ENCODE data around the gene UBL3. TPM values are rescaled to one million over a fixed set of nuclear protein-coding genes. Genes with fewer than 3 reads are reported as not detected.

The UBL3 gene
- polyA plus RNA-seq, 1 of the 3 experiments (the other 2 are of a cell fraction), result 5.8 TPM

- H3K9ac ChIP-seq, result no peak overlapping the region
- H3K27me3 ChIP-seq (ENCODE audit: insufficient read depth), result no peaks in the 10 kb centered on the region
- no peak overlapping the region for H3K4me2 ChIP-seq
- 72% methylated on average over 8 of the region's 8 CpGs for WGBS (ENCODE audit: low lambda C conversion rate)
- H3F3A ChIP-seq (replicated peaks; ENCODE audit: insufficient read depth), result no peaks in the 10 kb centered on the region
- ChIA-PET CTCF (interaction anchor here (1.3 kb wide), 1 partner anchor 354 kb away, joined by 4 read pairs; no protein-coding TSS in a partner anchor), POLR2A (no interaction called here)
- H3K36me3 ChIP-seq (replicated peaks in 1 of 2; ENCODE audit: control insufficient read depth in 1 of 2, insufficient read depth in 2 of 2, low read length in 1 of 2), result no peaks in the 10 kb centered on the region
- no peaks in the 10 kb centered on the region for H3K79me2 ChIP-seq (ENCODE audit: insufficient read depth)
- no peaks in the 10 kb centered on the region for H3K9me2 ChIP-seq
- H3K4me3 ChIP-seq (ENCODE audit: low read depth in 2 of 2, low read length in 1 of 2), result no peak overlapping the region
- TF ChIP-seq TEAD4 (IDR thresholded peaks at IDR 0.05; ENCODE audit: borderline replicate concordance, insufficient read depth), result no peak
- TF ChIP-seq, protein P1, sequence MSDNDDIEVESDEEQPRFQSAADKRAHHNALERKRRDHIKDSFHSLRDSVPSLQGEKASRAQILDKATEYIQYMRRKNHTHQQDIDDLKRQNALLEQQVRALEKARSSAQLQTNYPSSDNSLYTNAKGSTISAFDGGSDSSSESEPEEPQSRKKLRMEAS (IDR thresholded peaks at IDR 0.05; ENCODE audit: low read depth), result no peak
- TF ChIP-seq MXI1 (IDR thresholded peaks at IDR 0.05; ENCODE audit: low read depth, low read length), result no peak
- no peaks in the 10 kb centered on the region for H3K9me3 ChIP-seq
- H2AFZ ChIP-seq (ENCODE audit: low read depth), result no peak overlapping the region
- H4K20me1 ChIP-seq (ENCODE audit: insufficient read depth), result no peaks in the 10 kb centered on the region
- H3K27ac ChIP-seq (ENCODE audit: low read depth in 2 of 2, low read length in 1 of 2), result no peak overlapping the region
- no peak for DNase-seq
- no peaks in the 10 kb centered on the region; a peak in 1 of 4 replicates for H3K4me1 ChIP-seq (ENCODE audit: control insufficient read depth in 1 of 2, insufficient read depth in 2 of 2, low read depth in 1 of 2, low read length in 1 of 2)
Measured at GRCh38 chr13:29861694-29862110, 11.3 kb upstream of the UBL3 start.

DNA sequence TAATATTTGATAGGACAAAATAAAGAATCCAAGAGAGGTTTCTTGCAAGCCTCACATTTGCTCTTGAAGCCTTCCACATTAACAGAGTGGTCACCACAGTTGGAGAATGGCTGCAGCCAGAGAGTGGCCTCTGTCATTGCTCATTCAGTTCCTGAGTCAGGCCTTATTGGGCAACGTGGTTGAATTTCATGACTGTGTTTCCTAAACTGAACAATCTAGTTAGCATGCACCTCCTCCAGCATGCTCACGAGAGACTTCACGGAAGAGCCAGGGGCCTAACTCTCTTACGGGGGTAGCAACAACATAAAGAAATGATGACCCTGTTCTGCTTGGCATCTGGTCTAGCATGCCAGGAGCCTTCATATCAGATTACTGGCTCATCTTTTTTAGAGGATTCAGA, 9.6 kb upstream of the UBL3 start:
- no peak for DNase-seq
- H4K20me1 ChIP-seq (ENCODE audit: insufficient read depth), result no peaks in the 10 kb centered on the region
- no peak for TF ChIP-seq IRF3 (IDR thresholded peaks at IDR 0.05; ENCODE audit: low read depth, low read length)
- no peak for TF ChIP-seq FOSL2 (IDR thresholded peaks at IDR 0.05; ENCODE audit: borderline replicate concordance, low read depth)
- no peak for TF ChIP-seq MXI1 (IDR thresholded peaks at IDR 0.05; ENCODE audit: low read depth, low read length)
- no peak for TF ChIP-seq GABPA (IDR thresholded peaks at IDR 0.05; ENCODE audit: low read depth)
- no peak for TF ChIP-seq POLR2AphosphoS5 (IDR thresholded peaks at IDR 0.05; ENCODE audit: low read depth, low read length)
- no peaks in the 10 kb centered on the region for H3F3A ChIP-seq (replicated peaks; ENCODE audit: insufficient read depth)
- no peaks in the 10 kb centered on the region for H3K79me2 ChIP-seq (ENCODE audit: insufficient read depth)
- H3K9me3 ChIP-seq, result no peaks in the 10 kb centered on the region
- H2AFZ ChIP-seq (ENCODE audit: low read depth), result no peak overlapping the region
- no peaks in the 10 kb centered on the region for H3K36me3 ChIP-seq (replicated peaks in 1 of 2; ENCODE audit: control insufficient read depth in 1 of 2, insufficient read depth in 2 of 2, low read length in 1 of 2)
- no peak overlapping the region for H3K27ac ChIP-seq (ENCODE audit: low read depth in 2 of 2, low read length in 1 of 2)
- ChIA-PET POLR2A (no interaction called here), CTCF (no interaction called here)
- no peaks in the 10 kb centered on the region for H3K9me2 ChIP-seq
- no peak overlapping the region for H3K4me3 ChIP-seq (ENCODE audit: low read depth in 2 of 2, low read length in 1 of 2)
- no peaks in the 10 kb centered on the region for H3K27me3 ChIP-seq (ENCODE audit: insufficient read depth)
- WGBS (ENCODE audit: low lambda C conversion rate), result 80% methylated on average over 4 of the region's 4 CpGs
- no peak overlapping the region for H3K4me2 ChIP-seq
- H3K9ac ChIP-seq, result no peak overlapping the region
- H3K4me1 ChIP-seq (ENCODE audit: control insufficient read depth in 1 of 2, insufficient read depth in 2 of 2, low read depth in 1 of 2, low read length in 1 of 2), result peaks cover 4 to 7% of the 10 kb centered on the region in 2 experiments; a peak in 3 of 4 replicates

DNA sequence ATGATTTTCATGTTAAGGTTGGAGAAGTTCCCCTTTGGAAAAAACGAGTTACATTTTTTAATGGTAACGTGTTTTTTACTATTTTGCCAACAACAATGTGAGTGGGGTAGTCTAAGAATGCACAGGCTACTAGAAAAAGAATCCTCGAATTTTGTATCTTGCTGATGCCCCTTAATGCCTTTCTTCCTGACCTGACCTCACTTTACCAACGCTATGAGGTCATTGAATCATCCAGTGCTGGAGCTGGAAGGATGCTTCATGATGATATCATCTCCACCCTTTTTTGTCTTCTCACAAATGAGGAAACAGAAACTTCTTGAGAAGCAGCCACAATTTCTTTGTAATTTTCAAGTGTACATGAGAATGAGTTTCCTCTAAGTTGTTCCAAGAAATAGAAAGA, 8.2 kb upstream of the UBL3 start:
- H3K36me3 ChIP-seq (replicated peaks in 1 of 2; ENCODE audit: control insufficient read depth in 1 of 2, insufficient read depth in 2 of 2, low read length in 1 of 2), result no peaks in the 10 kb centered on the region
- no peak overlapping the region for H2AFZ ChIP-seq (ENCODE audit: low read depth)
- no peaks in the 10 kb centered on the region for H3K9me2 ChIP-seq
- ChIA-PET CTCF (no interaction called here), POLR2A (no interaction called here)
- no peak for DNase-seq
- H3K9me3 ChIP-seq, result no peaks in the 10 kb centered on the region
- H4K20me1 ChIP-seq (ENCODE audit: insufficient read depth), result no peaks in the 10 kb centered on the region
- H3K27ac ChIP-seq (ENCODE audit: low read depth in 2 of 2, low read length in 1 of 2), result no peak overlapping the region
- peaks cover 4 to 7% of the 10 kb centered on the region in 2 experiments; a peak in 3 of 4 replicates for H3K4me1 ChIP-seq (ENCODE audit: control insufficient read depth in 1 of 2, insufficient read depth in 2 of 2, low read depth in 1 of 2, low read length in 1 of 2)
- no peak overlapping the region for H3K4me3 ChIP-seq (ENCODE audit: low read depth in 2 of 2, low read length in 1 of 2)
- H3K9ac ChIP-seq, result no peak overlapping the region
- no peak for TF ChIP-seq MXI1 (IDR thresholded peaks at IDR 0.05; ENCODE audit: low read depth, low read length)
- TF ChIP-seq EP300 (IDR thresholded peaks at IDR 0.05; ENCODE audit: borderline replicate concordance in 1 of 2, low read depth in 1 of 2, low read length in 1 of 2), result no peak
- TF ChIP-seq SMC3 (IDR thresholded peaks at IDR 0.05; ENCODE audit: low read depth, low read length), result no peak
- TF ChIP-seq TCF12 (IDR thresholded peaks at IDR 0.05), result no peak
- no peak for TF ChIP-seq POLR2AphosphoS5 (IDR thresholded peaks at IDR 0.05; ENCODE audit: low read depth, low read length)
- TF ChIP-seq NFIC (IDR thresholded peaks at IDR 0.05; ENCODE audit: borderline replicate concordance), result no peak
- TF ChIP-seq, protein P1 (IDR thresholded peaks at IDR 0.05; ENCODE audit: low read depth), result no peak
- TF ChIP-seq ELF1 (IDR thresholded peaks at IDR 0.05), result no peak
- no peak for TF ChIP-seq RFX5 (IDR thresholded peaks at IDR 0.05; ENCODE audit: low read length)
- TF ChIP-seq NRF1 (IDR thresholded peaks at IDR 0.05; ENCODE audit: low read depth, low read length), result no peak
- TF ChIP-seq RAD21 (IDR thresholded peaks at IDR 0.05; ENCODE audit: low read length), result no peak
- TF ChIP-seq TAF1 (IDR thresholded peaks at IDR 0.05; ENCODE audit: borderline replicate concordance, low read depth, low read length), result no peak
- no peak for TF ChIP-seq FOXM1 (IDR thresholded peaks at IDR 0.05; ENCODE audit: low read depth)
- TF ChIP-seq FOSL2 (IDR thresholded peaks at IDR 0.05; ENCODE audit: borderline replicate concordance, low read depth), result no peak
- no peak for TF ChIP-seq CHD2 (IDR thresholded peaks at IDR 0.05; ENCODE audit: low read length, partially characterized antibody)
- no peaks in the 10 kb centered on the region for H3K79me2 ChIP-seq (ENCODE audit: insufficient read depth)
- no peaks in the 10 kb centered on the region for H3K27me3 ChIP-seq (ENCODE audit: insufficient read depth)
- 78% methylated on average over 4 of the region's 4 CpGs for WGBS (ENCODE audit: low lambda C conversion rate)
- H3F3A ChIP-seq (replicated peaks; ENCODE audit: insufficient read depth), result no peaks in the 10 kb centered on the region
- no peak overlapping the region for H3K4me2 ChIP-seq

Measured in SK-N-SH (cell line).